ENCODE data around the gene KIF13A.
"Not testable (repeated sequence)": the region's sequence is repeated elsewhere in the genome, so short reads cannot be mapped to it uniquely, and the experiment has no call there.

KIF13A gene

GRCh38 chr6:17930321-17930993 is 57.0 kb downstream of the KIF13A start:
- no peak for DNase-seq

- DNase-seq, result no peak
Observed at GRCh38 chr6:17928514-17929430, 58.7 kb downstream of the KIF13A start.

DNA sequence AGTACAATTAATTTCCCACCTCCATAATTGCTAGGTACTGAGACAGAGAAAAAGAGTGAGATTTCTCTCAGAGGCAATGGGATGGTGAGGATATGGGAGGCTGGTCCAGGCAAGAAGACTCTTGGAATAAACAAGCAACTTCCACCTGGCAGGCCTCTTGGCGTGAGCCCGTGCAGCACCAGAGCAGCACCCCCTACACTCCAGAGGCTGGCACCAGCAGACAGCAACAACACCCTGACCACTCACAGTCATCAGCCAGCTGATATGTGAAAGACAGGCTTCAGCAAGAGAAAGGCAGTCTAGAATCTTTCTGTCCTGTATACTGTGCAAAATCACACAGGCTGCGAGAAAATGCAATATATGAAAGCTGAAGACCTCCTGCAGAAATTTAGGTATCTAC is 59.7 kb downstream of the KIF13A start:
- DNase-seq, result no peak

- DNase-seq, result no peak
Observed at GRCh38 chr6:17923401-17923863, 64.0 kb downstream of the KIF13A start.

- no peak for DNase-seq
Observed at GRCh38 chr6:17921454-17921853, 66.0 kb downstream of the KIF13A start.

- no peak for DNase-seq
Observed at GRCh38 chr6:17919496-17919895, 67.9 kb downstream of the KIF13A start.

DNA sequence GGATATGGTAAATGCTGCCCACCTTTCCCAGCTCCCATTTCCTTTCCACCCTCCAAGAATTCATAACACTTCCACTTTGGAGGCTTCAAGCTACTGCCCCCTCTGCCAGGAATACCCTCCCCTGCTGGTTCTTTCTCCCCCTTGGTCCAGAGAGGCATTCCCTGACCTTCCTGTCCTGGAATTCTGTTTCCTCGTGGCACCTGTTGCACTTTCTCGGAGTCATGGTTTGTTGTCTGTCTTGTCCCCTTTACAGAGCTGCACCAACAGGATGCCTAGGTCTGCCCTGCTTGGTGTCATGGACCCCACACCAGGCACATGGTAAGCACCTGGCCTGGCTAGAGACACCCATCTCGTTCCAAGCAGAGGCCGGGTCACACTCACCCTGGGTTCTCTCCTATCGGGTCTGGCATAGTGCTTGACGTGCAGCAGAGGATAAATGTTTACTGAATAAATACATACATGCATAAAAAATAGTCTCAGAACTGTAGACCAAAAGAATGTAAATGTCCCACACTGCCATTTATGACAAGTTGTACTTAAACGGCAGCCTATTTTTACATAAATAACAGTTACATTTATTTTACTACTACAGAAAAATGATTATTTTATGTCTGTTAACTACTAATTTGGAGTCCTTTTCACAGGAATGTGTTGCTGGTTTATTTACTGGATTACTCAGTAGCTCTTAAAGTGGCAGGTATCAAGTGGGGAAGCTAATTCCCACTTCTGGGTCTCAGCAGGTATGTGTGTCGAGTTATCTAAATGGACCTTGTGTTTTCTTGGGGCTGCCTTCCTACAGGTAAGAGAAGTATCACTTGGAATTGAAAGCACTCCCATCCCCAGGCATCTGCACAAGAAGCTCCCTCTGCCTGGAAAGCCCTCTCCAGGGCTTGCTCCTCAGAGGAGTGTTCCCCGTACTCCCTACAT is 69.3 kb downstream of the KIF13A start:
- no peak for DNase-seq

GRCh38 chr6:17914651-17915050 is 72.8 kb downstream of the KIF13A start:
- DNase-seq, result no peak

DNA sequence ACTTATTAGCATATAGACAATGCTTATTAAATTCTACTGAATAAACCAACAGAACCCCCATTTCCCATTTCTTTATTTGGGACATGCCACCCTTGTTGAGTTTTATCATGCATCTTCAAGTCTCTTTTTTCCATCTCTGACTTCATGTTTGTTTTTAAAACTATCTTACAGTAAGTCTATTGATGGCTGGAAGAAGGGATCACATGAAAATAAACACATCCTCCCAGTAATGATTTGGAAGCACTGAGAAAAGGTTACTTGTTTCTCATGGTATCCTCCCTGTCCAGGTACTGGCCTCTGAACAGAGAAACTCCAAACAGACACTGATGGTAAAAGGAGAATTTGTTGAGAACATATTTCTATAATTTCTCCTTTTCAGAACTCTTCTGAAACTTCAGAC is 74.9 kb downstream of the KIF13A start:
- DNase-seq, result no peak

GRCh38 chr6:17911656-17912055 is 75.8 kb downstream of the KIF13A start:
- not testable (repeated sequence) for DNase-seq

GRCh38 chr6:17910189-17910588 is 77.2 kb downstream of the KIF13A start:
- no peak for DNase-seq

DNA sequence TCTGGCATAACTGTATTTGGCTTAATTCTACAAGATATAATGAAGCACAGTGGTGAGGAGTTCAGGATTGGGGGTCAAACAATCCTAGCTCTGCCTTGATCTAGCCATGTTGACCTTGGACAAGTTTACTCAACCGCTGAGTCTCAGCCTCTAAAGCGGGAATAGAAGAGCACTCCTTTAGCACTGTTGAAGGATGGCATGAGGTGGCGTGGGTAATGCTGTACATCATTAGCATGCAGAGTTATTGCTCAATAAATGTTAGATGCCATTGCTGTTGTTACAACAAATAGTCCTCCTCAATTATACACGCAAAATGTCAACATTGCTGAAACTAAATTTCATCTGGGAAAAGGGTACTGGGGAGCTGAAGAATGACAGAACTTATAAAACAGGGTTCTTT is 78.6 kb downstream of the KIF13A start:
- no peak for DNase-seq

- peak; percentile 29 for DNase-seq
Observed at GRCh38 chr6:17907406-17908229, 79.8 kb downstream of the KIF13A start.

DNA sequence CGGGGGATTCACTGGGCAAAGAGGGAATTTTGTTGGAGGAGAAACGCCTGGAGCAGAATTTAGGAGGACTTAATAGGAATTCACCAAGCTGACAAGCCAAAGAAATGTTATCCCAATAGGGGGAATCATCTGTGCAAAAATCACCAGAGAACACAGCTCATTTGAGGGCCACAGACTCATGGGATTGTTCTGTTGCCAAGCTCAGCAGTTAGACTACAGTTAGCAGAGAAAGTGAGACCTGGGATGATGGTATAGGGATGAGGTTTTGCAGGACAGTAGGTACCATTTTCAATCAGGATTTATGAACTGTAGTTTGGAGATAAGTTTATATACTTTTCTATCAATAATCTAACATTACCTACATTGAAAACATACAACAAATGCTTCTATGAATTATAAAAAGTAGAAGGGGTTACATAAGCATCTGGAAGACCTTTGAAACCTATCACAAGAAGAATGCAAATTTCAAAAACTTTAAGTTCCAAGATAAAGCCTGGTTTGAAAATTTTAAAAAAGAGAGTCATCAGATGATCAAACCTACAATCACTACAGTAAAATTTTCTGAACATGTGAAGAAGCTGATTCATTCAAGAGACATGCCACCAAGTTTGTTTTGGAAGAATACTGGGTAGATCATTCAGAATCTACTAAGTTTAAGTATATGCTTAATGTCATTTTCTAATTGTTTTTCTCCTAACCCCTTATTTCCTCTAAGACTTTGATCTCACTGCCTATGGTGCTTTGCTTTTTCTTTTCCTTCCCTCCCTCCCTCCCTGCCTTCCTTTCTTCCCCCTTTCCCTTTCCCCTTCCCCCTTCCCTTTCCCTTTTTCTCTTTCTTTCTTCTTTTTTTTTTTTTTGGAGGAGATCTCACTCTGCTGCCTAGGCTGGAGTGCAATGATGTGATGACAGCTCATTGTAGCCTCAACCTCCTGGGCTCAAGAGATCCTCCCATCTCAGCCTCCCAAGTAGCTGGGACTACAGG is 81.5 kb downstream of the KIF13A start:
- no peak for DNase-seq

DNA sequence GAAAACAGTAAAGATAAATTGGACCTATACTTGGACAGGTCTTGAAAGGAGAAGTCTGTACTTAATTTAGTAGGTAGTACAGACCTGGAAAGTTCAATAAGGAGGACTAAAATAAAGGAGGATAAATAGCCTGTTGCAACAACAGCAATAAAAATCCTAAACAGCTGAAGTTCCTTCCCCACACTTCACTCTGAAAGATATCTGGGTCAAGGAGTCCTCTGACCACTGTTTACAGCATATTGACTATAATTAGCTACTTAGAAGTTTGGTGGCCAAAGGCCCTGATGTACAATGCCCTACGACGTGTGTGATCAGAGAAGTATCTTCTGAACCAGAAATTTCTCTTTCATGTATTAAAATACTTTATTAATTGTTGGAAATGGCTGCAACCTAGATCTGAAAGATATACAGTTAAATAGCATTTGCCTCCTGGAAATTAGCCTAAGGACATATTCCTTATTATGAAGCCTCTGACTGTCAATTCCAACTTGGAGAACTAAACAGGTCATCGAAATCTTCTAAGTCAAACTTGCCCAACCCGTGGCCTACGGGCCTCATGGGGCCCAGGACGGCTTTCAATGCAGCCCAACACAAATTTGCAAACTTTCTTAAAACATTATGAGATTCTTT is 82.8 kb downstream of the KIF13A start:
- no peak for DNase-seq

DNA sequence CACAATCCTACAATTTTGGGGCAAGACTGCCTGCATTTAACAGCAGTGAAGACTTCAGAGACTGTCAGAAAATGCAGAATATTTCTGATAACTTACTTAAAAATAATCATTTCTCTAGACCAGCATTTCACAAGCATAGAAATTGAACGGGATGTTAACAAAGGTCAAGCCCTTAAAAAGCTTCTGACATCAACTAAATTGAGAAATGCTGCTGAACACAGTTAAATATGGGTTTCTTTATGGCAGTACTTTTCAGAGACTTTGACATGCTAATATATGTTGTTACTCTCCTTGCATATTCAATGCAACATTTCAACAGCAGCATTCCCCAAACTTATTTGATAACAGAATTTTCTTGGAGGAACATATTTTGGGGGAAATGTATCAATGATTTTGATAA is 84.5 kb downstream of the KIF13A start:
- DNase-seq, result no peak

DNA sequence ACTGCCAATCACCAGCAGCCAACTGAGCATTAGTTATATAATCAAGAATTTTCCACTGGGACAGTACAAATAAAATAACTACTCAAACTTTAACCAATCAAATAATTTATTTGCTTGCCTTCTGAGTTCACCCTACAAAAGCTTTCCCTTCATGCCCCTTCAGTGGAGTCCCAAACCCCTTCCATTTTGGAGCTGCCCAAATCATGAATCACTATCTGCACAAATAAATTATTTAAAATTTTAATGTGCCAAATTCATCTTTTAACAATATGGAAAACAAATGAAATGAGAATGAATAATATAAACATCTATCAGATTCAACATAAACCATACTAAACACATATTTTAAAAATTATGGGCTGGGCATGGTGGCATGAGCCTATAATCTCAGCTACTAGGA is 85.9 kb downstream of the KIF13A start:
- DNase-seq, result no peak

- no peak for DNase-seq
Observed at GRCh38 chr6:17900011-17900410, 87.4 kb downstream of the KIF13A start.

DNA sequence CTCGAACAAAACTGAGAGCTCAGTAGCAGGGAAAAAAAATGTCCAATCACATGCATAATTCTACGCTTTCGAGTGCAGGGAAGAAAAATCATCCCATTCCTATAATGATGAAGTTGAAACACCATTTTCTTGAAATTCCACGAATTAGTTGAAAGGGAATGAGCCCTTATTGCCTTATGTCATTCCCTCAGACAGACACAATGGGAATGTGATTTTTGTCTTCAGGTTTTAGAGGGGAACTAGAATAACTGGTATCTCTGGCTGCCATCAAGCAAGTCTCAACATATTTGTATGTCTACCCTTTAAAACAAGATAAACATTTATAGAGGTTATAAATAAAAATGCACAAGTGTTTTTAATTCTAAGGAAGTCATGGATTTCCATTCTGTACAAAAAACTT is 87.9 kb downstream of the KIF13A start:
- no peak for DNase-seq

DNA sequence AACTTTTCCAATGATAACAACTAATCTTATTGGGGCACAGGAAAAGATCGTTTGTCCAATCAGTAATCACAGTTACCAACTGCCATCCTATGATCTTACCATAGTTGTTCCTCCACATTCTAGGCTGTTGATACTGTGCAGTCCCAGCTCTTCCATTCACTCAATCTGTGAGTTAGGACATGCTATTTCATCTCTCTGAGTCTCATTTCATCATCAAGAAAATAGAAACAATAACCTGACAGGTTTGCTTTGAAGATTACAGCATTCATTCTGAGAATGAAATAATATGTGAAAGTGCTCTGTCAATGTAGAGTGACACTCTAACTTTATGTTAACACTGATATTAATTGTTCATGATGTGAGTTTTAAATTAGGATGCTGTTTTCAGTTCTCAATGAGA is 89.8 kb downstream of the KIF13A start:
- no peak for DNase-seq
